ENCODE results near the gene AIP.
"Not testable (repeated sequence)": the region's sequence is repeated elsewhere in the genome, so short reads cannot be mapped to it uniquely, and the experiment has no call there.

AIP gene

DNA sequence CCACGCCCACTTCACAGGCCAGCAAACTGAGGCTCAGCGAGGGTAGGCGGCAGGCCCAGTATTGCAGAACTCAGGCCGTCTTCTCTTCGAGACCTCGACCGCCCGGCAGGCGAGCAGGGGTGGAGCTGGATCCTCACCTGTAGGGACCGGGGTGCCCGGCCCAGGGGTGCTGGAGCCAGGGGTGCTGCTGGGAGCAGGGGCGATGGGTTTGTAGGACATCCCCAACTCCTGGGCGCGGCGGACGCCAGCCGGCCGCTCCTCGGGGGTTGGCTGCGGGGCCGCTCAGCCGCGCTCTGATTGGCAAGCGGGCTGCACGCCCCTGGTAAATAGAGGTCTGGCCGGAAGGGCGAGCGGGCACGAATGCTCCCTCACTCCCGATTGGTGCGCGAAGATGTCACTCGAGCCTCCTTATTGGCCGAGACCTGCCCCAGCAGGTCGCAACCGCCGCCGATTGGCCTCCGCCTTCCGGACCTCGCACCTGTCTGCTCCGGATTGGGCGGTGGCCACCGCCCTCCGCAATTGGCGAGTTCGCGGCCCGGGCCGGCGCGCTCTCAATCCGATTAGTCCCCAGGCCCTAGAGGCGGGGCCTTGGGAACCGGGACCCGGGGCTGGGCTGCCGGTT, 25.1 kb downstream of the AIP start, which contains the start of gene CDK2AP2:
CDK2AP2 (minus strand) TSS at position 299 of the 622 bp plus-strand sequence; CDS start at position 219, 80 bp downstream.
- peak; percentile 95 for DNase-seq

DNA sequence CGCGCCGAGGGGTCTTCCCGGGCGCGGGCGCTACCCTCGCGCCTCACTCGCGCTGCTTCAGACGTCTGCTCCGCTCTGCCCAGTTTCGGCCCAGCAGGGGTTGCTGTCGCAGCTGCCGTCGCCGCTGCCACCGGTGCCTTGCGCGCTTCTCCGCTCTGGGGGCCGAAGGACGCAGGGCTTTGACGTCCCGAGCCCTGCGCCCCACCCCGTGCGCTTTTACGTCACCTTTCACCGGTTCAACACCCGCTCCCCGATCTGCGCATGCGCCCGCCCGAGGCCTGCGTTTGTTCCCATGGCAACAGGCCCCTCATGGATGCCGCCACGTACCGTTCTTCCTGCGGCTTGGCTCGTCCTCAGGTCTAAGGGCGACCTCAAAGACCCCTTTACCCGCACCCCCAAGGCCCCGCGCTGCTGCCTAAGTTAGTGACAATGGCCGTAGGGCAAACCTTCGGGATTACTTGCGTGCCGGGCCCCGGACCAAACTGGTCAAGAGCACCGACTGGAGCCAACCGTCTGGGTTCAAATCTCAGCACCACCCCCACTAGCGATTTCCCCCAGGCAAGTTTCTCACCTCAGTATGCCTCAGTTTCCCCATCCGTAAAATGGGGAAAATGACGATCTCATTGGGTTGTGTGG, 25.8 kb downstream of the AIP start:
- peak; percentile 96 for DNase-seq

DNA sequence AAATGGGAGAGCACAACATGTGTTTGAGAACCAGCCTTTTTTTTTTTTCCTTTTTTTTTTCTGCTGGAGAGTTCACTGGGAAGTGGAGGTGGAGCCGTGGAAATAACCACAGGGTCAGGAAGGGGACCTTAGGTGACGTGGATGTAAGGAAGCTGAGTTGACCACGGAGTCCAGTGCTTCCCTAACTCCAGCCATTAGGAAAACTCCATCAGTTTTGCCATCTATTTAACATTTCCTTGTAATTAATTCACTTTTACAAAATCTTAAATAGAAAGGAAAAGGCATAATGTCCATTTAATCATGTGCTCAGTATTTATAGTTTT, 27.2 kb downstream of the AIP start:
- no peak for DNase-seq

DNA sequence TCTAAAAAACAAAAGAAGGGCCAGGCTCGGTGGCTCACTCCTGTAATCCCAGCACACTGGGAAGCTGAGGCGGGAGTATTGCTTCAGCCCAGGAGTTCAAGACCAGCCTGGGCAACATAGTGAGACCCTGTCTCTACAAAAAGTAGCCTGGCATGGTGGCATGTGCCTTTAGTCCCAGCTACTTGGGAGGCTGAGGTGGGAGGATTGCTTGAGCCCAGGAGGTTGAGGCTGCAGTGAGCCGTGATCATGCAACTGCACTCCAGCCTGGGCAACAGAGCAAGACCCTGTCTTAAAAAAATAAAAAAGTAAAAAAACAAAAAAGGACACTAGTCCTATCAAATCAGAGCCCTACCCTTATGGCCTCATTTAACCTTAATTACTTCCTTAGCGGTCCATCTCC, 28.7 kb downstream of the AIP start:
- not testable (repeated sequence) for DNase-seq

DNA sequence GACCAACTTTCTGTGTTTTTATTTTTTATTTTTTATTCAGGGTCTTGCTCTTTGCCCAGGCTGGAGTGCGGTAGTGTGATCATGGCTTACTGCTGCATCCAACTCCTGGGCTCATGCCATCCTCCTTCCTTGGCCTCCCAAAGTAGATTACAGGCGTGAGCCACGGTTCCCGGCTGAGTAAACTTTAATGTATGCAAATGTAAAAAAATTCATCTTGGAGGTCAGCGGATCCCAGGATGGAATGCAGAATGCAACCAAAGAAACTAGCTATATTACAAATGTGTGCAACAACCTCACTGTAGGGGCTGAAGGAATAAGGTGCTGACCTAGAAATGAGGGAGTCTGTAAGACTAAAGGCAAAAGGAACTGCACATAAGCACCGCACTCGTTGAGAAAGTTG, 31.3 kb downstream of the AIP start:
- DNase-seq = no peak

DNA sequence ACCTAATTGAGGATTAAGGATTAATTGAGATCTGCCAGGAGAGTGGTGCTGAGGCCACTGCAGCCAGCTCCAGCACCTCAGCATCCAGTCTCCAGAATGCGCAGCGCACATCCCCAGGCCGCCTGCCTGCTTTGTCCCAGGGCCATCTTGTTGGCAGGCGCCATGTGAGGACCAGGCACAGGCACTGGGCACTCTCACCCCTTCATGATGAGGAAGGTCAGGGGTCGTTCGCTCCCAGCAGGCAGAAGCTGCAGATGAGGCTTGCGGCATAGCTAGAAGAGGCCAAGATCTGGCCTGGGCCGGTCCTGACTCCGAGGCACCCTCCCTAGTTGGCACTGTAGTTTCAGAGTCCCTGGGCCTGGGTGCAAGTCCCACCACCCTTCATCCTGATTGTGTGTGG, 34.0 kb downstream of the AIP start:
- no peak for DNase-seq

DNA sequence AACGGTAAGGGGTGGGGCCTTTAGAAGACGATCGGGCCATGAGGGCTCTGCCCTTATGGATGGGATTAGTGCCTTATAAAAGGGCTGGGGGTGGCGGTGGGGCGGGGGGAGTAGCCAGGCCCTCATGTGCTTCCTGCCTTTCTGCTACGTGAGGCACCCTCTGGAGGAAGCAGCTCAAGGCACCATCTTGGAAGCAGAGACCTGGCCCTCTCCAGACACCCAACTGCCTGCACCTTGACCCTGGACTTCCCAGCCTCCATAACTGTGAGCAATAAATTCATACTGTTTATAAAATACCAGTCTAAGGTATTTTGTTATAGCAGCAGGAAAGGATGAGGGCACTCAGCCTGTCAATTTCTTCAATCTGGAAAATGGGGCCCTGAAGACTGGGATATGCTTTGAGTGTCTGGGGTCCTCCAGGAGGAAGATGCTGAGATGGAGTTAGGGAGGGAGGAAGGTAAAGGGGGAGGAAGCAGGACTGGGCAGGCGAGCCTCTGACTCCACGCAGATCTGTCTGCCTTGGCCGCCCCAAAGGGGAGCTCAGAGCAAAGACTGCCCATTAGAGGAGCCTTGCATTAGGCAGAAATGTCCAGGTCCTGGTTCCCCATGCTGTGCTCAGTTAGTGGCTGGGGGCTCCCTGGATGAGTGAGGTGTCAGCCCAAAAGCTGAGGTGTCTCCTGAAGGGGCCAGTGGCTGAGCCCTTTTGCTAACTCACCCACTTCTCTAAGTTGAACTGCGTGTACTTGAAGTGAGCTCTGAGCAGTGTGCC, 35.1 kb downstream of the AIP start:
- DNase-seq = no peak

DNA sequence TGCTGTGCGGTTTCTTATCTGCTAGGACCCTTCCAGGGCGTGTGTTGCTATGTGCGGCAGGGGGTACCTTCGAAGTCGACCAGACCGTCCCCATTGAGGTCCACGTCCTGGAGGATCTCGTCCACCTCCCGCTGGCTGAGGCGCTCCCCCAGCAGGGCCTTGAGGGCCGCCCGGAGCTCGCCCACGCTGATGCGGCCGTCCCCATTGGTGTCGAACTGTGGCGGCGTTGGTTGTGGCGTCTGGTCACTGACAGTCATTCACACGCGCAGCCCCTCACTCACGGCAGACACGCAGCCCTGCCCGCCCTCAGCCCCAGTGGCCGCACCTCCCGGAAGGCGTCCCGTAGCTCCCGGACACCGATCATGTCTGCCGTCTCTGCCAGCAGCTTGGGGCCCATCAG, 36.9 kb downstream of the AIP start:
- DNase-seq = no peak

DNA sequence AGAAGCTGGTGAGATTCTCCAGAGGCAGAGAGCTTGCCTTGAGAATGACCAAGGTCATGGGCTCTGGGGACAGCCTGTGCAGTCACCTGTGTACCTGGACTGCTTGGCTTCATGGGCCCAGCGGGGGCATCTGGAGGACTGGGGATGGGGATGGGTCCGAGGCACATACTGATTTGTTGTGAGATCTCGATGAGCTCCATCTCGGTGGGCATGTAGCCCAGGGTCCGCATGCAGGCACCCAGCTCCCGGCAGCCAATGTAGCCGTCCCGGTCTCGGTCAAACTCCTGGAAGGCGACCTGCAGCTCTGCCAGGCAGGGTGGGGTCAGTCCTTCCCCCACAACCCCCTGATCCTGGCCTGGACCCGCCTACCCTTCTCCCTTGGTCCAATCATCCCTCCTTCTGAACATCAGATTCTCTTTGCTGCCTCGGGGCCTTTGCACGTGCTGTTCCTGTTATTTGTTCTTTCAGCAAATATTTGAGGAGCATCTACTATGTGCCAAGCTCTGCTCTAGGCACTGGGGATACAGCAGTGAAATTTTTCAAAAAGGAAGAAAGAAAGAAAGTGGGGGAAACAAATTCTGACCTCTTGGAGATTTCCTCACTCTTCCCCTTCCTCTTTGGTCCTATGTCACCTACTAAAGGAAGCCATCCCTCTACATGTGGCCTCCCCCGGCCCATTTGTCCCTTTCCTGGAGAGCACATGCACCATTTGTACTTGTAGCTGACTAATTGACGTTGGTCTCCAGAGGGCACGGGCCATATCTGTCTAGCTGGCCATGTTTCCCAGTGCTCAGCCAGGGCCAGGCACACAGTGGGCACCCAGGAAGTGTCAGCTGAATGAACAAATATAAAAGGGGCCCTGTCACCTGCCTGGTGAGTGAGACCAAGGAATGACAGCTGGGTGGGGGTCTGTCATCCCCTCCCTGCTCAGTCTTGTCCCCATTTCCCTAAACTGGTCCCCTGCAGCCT, 38.3 kb downstream of the AIP start:
- DNase-seq = no peak

DNA sequence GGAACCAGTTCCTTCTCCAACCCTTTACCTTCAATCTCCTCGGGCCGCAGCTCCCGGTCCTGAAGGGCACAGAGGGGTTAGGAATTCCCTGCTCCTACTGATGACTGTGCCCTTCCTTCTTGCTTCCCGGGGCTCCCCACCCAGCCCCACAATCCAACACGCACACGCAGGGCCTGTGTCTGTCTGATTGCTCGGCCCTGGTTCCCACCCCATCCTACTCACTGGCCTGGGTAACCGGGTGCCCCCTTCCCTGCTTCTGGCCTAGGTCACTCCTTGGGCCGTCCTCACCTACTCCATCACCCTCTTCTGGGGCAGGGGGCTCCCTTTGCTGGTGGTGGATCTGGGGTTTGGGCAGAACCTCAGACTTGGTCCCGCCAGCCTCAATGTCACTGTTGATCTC, 39.1 kb downstream of the AIP start:
- no peak for DNase-seq

DNA sequence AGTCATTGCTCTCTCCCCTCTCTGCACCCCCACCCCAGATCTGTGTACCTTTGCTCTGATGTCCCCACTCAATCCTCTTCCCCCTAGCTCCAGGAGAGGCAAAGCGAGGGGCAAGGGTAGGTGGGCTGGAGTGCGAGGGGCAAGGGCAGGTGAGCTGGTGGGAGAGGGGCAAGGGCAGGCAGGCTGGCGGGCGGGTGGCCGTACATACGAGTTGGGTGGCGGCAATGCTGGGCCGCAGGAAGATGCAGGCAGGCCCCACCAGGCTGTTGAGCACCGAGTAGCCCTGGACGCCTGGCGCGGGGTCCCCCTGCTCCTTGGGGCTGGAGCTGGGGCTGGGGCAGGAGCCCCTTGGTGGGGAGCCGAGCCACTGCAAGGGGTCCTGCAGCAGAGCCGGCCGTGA, 39.5 kb downstream of the AIP start:
- no peak for DNase-seq

DNA sequence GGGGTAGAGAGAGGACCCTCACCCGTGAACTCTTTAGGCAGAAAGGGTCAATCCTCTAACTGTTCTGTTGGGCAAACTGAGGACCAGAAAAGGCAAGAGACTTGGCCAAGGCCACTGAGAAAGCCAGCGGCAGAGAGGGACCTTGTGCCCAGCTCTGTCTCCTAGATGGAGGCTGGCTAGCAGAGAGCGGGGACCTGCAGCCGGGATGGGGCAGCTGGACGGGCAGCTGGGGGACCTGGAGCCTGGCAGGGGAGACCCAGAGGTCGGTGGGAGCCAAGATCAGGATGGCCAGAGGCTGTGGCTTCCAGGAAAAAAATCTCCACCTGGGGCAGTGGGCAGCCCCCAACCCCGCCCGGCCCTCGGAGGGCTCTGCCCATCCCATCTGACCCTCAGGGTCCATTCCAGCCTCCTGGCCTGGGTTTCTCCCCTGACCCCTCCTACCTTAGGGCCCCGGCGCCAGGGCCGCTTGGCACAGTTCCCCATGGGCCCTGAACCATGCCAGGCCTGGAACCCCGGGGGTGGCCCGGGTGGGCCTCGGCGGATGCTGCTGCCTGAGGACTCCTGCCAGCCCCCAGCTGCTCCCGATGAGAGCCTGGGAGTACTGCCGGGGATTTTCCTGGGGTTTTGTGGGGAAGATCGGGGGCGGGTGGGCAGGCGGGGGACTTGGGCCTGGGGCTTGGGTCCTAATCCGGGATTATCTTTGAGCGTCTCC, 40.2 kb downstream of the AIP start, which contains the start of gene CABP2:
CABP2 (minus strand) TSS at position 603 of the 712 bp plus-strand sequence; CDS start at position 483, 120 bp downstream.
- no peak for DNase-seq

DNA sequence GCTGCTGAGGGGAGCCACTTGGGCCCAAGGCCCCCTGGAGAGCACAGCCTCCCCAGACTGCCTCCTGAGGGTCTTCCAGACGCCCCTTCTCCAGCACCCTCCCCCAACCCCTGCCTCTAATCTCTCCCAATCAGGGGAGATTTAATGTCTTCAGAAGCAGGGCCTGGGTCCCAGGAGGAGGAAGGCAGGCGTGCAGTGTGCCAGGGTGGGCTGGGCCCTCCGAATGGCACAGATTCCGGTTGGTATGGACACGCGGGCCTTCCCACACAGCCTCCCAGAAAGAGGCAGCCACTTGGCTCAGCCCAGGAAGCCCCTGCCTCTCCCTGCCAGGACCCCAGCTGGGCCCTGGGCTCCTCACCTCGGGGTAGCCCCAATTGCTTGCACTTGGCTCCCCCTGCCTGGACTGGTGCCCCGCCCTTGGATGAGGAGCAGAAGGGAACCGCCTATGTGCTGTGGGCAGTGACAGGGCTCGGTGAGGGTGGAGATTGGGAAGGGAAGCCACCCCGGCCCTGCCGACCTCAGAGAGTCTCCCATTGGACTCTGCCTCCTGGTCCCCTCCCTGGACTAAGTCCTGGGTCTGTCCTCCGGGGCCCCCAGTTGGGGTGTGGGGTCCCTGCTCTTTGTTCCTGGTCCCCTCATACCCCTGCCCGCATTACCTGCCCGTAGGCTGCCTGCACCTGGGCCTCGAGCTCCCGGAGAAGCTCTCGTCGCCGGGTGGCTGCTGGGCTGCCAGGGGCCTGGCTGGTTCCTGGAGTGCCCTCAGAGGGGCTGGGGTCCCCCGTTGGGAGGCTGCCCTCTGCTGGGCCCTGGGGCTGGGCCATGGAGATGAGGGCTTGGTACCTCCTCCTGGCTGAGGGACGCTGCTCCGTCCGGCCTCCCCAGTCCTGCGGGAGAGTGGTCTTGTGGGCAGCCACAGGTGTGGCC, 41.0 kb downstream of the AIP start:
- no peak for DNase-seq

DNA sequence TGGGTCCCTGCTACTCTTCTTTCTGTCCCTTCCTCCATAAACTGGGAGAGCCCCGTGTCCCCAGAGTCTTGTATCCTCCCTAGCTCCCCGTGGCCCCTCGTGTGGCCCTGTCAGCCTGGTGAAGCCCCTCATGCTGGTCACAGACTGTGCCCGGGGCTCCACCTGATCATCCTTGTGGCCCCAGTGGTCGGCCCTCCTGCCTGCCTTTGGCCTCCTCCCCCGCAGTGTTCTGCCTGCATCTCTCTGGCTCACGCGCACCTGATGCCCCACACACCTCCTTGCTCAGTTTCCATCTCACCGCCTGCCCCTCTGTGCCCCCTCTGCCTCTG, 41.6 kb downstream of the AIP start:
- DNase-seq = no peak

DNA sequence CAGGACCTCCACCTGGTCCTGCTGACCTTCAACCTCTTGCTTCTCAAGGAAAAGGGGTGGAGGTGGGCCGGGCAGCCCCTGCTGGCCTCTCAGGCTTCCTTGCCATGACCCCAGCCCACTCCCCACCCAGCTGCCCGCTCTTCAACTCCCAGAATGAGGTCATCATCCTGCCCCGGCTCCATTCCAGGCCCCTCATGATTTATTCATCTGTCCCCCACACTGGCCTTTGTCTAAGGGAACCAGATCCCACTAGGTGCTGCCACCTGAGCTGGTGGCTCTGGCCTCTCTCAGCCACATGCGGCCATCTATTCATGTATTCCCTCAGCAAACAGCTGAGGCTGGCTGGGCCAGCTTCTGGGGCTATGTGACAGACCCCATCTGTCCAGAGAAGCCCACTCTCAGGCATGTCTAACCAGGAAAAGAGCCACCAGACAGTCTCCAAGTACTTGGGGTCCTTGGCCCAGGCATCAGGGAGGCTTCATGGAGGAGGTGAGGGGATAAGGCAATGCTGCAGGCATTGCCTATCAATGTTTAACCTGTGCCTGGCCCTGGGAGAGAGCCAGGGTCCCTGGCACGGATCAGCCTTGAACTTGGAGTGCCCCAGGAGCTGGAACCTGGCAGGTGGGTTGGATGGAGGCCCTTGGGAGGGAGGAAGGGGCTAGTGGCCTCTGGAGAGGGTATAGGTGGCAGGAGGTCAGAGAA, 42.6 kb downstream of the AIP start:
- DNase-seq = no peak

DNA sequence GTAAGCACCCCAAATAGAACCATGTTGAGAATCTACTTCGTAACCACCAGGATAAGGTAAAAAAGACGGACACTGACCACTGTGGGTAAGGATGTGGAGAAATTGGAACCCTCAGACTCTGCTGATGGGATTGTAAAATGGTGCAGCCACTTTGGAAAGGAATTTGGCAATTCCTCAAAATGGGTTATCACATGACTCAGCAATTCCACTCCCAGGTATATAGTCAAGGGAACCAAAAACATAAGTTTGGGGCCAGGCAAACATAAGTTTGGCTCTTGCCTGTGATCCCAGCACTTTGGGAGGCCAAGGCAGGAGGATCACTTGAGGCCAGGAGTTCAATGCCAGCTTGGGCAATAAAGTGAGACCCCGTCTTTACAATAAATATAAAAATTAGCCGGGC, 45.5 kb downstream of the AIP start:
- DNase-seq = no peak

DNA sequence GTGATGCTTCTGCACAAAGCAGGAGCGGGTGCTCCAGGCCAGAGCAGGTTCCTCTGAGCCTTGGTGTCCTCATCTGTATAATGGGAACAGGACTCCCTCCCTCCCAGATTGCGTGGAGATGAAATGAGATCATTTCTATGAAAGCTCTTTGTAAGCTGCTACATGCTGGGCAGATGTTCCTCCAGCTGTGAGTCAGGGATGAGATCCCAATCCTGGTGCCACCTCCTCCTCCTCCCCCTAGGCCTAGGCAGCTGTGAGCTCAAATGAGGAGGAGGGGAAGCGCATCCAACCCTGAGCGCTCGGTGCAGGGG, 47.4 kb downstream of the AIP start:
- DNase-seq = no peak

DNA sequence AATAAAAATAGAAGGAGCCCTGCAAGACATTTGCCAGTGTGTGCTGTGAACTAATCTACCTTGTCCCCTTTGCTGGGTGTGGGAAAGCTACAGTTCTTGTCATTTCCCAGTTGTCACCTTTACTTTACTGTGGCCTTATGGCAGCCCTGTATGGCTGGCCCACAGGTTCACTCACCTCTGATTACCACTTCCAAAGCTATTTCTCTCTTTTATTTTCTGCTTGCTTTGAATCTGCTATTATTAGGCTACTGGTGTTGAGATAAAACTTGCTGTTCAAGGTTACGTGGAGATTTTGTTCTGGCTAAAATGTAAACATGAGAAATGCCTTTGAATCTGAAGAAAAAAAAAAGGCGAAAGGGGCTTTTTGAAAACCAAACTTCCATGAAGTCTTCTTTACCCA, 50.1 kb downstream of the AIP start:
- DNase-seq = no peak

DNA sequence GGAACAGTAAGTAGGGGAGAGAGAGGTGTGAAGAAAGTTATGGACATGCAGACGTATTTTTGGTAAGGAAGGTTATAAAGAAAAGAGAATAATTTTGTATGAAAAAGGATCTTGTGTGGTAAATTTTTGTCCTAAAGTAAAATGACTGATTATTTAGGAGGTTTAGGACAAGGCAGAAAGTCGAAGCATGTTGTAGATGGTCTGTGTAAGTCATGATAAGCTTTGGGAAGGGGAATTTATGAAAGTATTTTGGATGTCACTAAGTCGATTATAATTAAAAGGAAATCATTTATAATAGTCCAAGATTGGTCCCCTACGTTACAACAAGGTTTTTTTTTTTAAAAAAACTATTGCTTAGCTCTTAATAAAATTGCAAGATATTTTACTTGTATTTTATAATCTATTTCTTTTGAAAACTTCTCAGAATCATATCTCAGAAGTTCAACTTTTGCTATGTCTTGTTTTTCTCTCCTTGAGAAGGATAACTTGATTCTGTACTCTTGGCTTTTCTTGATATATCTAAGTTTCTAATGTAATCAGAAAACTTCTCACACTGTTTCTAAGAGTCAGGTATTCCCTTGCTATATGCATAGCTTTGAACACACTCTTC, 51.3 kb downstream of the AIP start:
- no peak for DNase-seq

DNA sequence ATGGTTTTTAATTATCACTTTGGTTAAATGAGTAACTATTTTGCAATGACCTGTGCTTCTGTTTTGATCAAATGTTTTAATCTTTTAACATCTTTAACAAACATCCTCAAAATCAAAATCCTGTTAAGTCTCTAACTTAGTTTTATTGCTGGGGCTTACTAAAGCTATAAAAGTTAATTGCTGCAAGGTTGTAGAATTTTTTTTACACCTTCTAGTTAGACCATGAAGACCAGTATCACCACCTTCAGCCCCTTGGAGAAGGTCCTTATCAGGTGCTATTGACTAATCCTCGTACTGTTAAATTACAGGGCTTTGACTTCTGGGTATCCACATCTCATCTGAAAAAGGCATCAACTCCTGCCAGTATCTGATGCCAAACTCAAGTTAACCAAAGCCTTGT, 52.7 kb downstream of the AIP start:
- no peak for DNase-seq

Measured in right forelimb (tissue), 1 donor.